NT2/D1 (cell line): Measurements from ENCODE around the gene PELI1.

ENCODE experiments used
- DNase-seq: peaks from one replicate; pipeline ENCODE4 v3.0.0-alpha.2; 2011; ENCODE audit warnings: low read depth, low spot score
- H3K27me3 ChIP-seq: 2 replicates; pipeline ENCODE4 v1.6.0; 2011; ENCODE audit warnings: mild to moderate bottlenecking; ENCODE audit not compliant: insufficient read length, insufficient read depth
- H3K36me3 ChIP-seq: 2 replicates; pipeline ENCODE4 v1.6.1; 2011; ENCODE audit warnings: mild to moderate bottlenecking, low read length, mixed read lengths; ENCODE audit not compliant: insufficient read depth, insufficient read length
- H3K4me1 ChIP-seq: 2 replicates; pipeline ENCODE4 v1.5.1; 2011; ENCODE audit not compliant: insufficient read depth, insufficient read length
- H3K4me3 ChIP-seq: 2 replicates; pipeline ENCODE4 v1.5.1; 2011; ENCODE audit warnings: low read depth; ENCODE audit not compliant: insufficient read length
- H3K9ac ChIP-seq: 2 replicates; pipeline ENCODE4 v1.6.0; 2011; ENCODE audit warnings: low read depth; ENCODE audit not compliant: insufficient read length
- H3K9me3 ChIP-seq: 2 replicates; pipeline ENCODE4 v1.5.1; 2011; ENCODE audit warnings: mild to moderate bottlenecking, low read length; ENCODE audit not compliant: insufficient read depth
- SUZ12 ChIP-seq: IDR thresholded peaks from 2 replicates; pipeline ENCODE4 v1.6.1; 2011; ENCODE audit not compliant: insufficient read length, insufficient read depth; ENCODE audit errors: extremely low read depth
- YY1 ChIP-seq: IDR thresholded peaks from 2 replicates; pipeline ENCODE4 v1.6.1; 2011; ENCODE audit not compliant: insufficient read length, insufficient read depth
- ZNF274 ChIP-seq: IDR thresholded peaks from 2 replicates; pipeline ENCODE4 v1.6.1; 2011; ENCODE audit warnings: mild to moderate bottlenecking, low read depth, low read length

Gene PELI1

DNA sequence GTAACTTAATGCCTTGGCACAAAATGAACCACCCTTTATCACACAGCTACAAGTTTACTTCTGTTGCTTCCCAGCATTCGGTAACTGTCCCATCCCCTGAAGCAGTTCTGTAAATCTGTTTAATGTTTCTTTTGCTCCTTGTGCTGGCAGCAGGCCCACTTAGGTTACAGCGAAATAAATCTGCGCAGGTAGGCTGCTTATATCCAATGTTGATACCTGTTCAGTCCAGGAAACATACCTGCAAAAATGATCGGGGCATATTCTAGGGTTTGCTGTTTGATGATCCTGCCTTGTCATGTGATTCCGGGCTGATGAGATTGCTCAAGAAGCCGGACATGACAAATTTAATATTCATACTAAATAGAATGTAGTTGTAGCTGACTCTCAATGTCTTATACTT is 23.3 kb downstream of the PELI1 start:
- no peaks in the 10 kb centered on the region for H3K27me3 ChIP-seq
- H3K4me1 ChIP-seq: no peaks in the 10 kb centered on the region

GRCh38 chr2:64120008-64120407 is 24.2 kb downstream of the PELI1 start:
- H3K36me3 ChIP-seq: no peaks in the 10 kb centered on the region
- no peaks in the 10 kb centered on the region for H3K9me3 ChIP-seq
- H3K4me1 ChIP-seq: no peaks in the 10 kb centered on the region
- no peak overlapping the region for H3K4me3 ChIP-seq
- no peaks in the 10 kb centered on the region for H3K27me3 ChIP-seq
- TF ChIP-seq YY1 (no peak), ZNF274 (no peak), SUZ12 (no peak)
- no peak overlapping the region for H3K9ac ChIP-seq
- no peak for DNase-seq

More for the DNA sequence above, 23.3 kb downstream of the PELI1 start:
- Histone ChIP-seq H3K9ac (no peak overlapping the region), H3K9me3 (no peaks in the 10 kb centered on the region), H3K4me3 (no peak overlapping the region), H3K36me3 (no peaks in the 10 kb centered on the region)
- TF ChIP-seq YY1 (no peak), SUZ12 (no peak), ZNF274 (no peak)
- no peak for DNase-seq

DNA sequence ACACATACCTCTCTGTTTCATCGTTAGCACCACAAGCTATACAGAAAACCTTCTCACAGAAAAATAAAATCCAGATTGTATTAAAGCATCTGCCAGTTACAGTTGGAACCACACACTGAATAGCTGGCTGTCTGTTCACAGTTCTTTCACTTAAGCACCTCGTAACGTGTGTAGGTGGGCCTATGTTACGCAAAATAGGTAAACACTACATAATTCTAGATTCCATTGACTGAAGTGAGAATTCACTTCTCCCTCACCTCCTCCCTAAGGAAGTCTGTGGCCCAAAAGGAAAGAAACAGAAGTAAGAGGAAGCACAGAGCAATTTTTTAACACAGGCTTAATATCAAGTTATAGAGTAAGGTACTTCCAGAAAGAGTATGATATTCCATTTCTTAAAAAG is 24.9 kb downstream of the PELI1 start:
- DNase-seq: no peak
- Histone ChIP-seq H3K36me3 (no peaks in the 10 kb centered on the region), H3K4me3 (no peak overlapping the region), H3K27me3 (no peaks in the 10 kb centered on the region), H3K9me3 (no peaks in the 10 kb centered on the region), H3K9ac (no peak overlapping the region), H3K4me1 (no peaks in the 10 kb centered on the region)
- no peak for TF ChIP-seq SUZ12
- TF ChIP-seq YY1: no peak
- TF ChIP-seq ZNF274: no peak

DNA sequence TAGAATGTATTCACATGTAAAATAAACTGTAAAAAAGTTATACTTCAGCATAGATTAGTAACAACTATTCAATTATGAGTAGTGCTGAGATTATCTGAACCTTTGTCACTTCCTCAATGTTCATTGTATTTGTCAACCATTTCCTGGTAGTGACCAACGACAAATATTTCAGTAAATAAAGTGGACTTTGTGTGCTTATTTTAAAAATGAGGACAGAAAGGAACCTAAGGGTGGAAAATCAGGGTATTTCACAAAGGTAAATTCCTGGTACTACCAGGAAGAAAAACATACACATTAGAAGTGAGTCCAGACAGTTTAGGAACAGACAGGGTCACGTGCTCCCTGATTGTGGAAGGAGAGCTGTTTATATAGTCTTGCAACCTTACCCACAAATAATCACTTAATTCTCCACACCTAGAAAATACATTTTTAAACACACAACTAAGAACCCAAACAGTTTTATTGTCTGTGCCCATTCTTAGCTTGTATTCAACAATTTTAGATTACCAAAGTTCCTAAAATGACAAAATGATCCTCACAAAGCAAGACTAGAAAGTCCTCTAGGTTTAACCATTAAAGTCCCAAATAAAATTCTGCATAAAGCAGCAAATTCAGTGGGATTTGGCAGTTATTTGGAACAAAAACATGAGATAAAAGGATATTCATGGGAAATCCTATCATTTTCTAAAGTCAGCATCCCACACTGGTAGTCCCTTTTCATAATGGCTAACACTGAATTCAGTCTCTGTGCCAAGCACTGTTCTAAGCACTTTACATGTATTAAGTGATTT is 28.2 kb downstream of the PELI1 start:
- TF ChIP-seq SUZ12: no peak
- TF ChIP-seq ZNF274: no peak
- Histone ChIP-seq H3K4me1 (no peaks in the 10 kb centered on the region), H3K4me3 (no peak overlapping the region), H3K9me3 (no peaks in the 10 kb centered on the region), H3K27me3 (no peaks in the 10 kb centered on the region), H3K36me3 (no peaks in the 10 kb centered on the region), H3K9ac (no peak overlapping the region)
- DNase-seq: no peak

- DNase-seq: no peak
- Histone ChIP-seq H3K36me3 (no peaks in the 10 kb centered on the region), H3K4me3 (no peak overlapping the region), H3K9me3 (no peaks in the 10 kb centered on the region), H3K9ac (no peak overlapping the region), H3K4me1 (no peaks in the 10 kb centered on the region), H3K27me3 (no peaks in the 10 kb centered on the region)
- TF ChIP-seq ZNF274 (no peak), YY1 (no peak)
Measured at GRCh38 chr2:64114912-64115277, 29.3 kb downstream of the PELI1 start.

DNA sequence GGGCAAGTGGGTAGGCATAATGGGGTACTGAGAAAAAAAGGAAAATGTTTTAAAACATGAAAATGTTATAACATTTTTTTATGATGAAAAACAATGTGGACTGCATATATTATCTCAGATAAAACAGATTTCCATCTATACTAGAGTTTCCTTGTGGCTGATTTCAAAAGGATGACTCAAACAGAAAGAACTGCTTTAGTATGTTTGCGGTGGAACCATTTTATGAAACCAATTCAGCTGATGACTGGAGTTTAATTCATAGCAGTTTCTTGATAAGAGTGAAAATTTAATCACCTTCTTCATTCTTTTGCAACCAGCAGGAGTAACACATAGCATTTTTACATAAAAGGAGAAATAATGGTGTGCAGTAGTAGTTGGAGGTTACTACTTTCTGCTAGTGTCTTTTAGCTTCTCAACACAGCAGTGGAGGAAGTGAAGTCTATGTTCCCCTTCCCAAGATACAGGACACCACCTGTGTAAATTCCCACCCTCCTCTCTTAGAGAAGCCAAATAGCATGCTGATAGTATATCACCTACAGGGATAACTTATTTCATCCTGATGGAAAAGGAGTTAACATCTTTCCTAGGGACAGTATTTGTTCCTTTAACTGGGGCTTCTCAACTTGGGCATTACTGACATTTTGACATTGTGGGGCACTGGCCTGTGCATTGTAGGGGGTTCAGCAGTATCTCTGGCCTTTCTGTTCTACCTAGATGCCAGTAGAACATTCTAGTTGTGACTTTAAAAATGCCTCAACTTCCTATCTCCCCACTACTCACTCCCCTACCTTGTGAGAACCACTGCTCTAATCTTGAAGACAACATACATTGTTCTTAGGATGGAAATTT is 29.9 kb downstream of the PELI1 start:
- Histone ChIP-seq H3K9me3 (no peaks in the 10 kb centered on the region), H3K4me1 (no peaks in the 10 kb centered on the region), H3K4me3 (no peak overlapping the region), H3K36me3 (no peaks in the 10 kb centered on the region), H3K9ac (no peak overlapping the region), H3K27me3 (no peaks in the 10 kb centered on the region)
- no peak for DNase-seq
- TF ChIP-seq YY1 (no peak), ZNF274 (no peak), SUZ12 (no peak)

DNA sequence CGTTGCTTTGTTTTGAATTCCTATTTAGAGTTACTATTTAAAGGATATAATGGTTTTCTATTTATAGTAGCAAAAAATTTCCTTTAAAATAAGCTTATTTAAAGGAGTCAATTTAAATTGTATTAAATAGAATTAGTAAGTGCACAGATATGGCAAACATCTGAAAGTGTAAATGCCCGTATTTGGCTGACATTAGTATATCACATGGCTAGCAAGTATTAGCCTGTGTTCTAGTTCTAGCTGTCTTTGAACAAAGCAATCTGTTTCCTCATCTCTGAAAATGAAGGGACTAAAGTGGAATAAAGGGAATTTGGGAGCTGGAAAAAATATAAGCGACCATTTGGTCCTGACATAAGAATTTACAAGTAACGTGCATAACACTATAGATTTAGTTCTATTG is 32.2 kb downstream of the PELI1 start:
- no peaks in the 10 kb centered on the region for H3K4me1 ChIP-seq

More for the DNA sequence above, 32.2 kb downstream of the PELI1 start:
- H3K4me3 ChIP-seq: no peak overlapping the region
- no peaks in the 10 kb centered on the region for H3K27me3 ChIP-seq
- TF ChIP-seq SUZ12 (no peak), YY1 (no peak), ZNF274 (no peak)
- no peak overlapping the region for H3K9ac ChIP-seq
- no peak for DNase-seq
- no peaks in the 10 kb centered on the region for H3K9me3 ChIP-seq
- peaks cover 6% of the 10 kb centered on the region for H3K36me3 ChIP-seq
